ENCODE measurements around the gene TTLL13.

DNA sequence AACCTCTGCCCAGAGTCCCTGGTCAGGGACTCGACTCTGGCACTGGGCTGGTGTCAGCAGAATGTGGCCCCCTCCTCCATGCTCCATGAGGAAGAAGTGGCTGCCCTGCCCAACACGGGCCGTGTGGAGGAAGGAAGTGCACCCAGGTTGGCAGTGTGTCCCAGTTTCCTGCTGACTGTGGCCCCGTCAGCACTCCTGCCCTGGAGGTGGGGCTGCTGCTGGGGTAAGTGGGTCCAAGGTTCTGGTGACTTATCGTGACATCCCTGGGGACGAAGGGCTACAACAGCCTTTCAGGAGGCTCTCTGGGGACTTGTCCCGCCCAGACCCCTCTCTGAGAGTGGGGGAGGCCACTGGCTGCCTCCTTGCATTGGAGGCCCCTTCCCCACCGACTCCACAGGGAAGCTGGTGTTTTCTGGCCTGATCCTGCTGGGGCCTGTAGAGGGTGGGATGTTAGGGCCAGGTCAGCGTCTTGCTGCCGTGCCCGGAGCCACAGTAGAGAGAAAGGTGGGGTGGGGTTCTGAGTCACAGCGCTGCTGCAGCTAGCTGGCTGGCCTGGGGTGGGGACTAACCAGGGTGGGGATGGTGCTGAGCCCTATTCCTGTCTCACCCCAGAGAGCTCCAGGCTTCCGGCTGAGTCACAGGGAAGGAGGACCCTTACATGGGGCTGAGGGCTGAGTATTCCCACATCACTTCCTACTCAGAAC lies 37.8 kb upstream of the TTLL13 start:
- TF ChIP-seq POLR2AphosphoS5 (IDR thresholded peaks at IDR 0.05) (peak; percentile 4 to 86 (median 67)), CTCF (IDR thresholded peaks at IDR 0.05) (no peak)
